AG09309 (cell line): ENCODE measurements around the gene YWHAG.
"Not testable (repeated sequence)": the region's sequence is repeated elsewhere in the genome, so short reads cannot be mapped to it uniquely, and the experiment has no call there.

Source experiments
- DNase-seq: peaks from one replicate; pipeline ENCODE4 v3.0.0-alpha.2; 2010; ENCODE audit warnings: low read depth
- H3K4me3 ChIP-seq: 2 replicates; pipeline ENCODE4 v1.5.1; 2011; ENCODE audit warnings: mild to moderate bottlenecking, low read depth, low read length, moderate library complexity; ENCODE audit not compliant: control insufficient read depth
- CTCF ChIP-seq: IDR thresholded peaks from 2 replicates; pipeline ENCODE4 v1.5.1; 2011; ENCODE audit warnings: mild to moderate bottlenecking, low read depth, low read length, inconsistent platforms; ENCODE audit not compliant: insufficient read depth, control insufficient read depth; ENCODE audit errors: missing control alignments

YWHAG gene

GRCh38 chr7:76364198-76364584 is 5.4 kb upstream of the YWHAG start:
- H3K4me3 ChIP-seq: no peak overlapping the region; the same call in 1 of the 2 replicates
- no peak for TF ChIP-seq CTCF
- DNase-seq: no peak

GRCh38 chr7:76363754-76364153 is 5.0 kb upstream of the YWHAG start:
- not testable (repeated sequence) for DNase-seq, H3K4me3 ChIP-seq

- no peak overlapping the region for H3K4me3 ChIP-seq
- TF ChIP-seq CTCF: no peak
- DNase-seq: no peak
Measured at GRCh38 chr7:76359978-76360638, 1.3 kb upstream of the YWHAG start.

- TF ChIP-seq CTCF: peak; percentile 83
- DNase-seq: peak; percentile 95
- H3K4me3 ChIP-seq: peak overlapping the region; percentile 94
Measured at GRCh38 chr7:76359111-76359977, 553 bp upstream of the YWHAG start.

- DNase-seq: no peak
- H3K4me3 ChIP-seq: peak overlapping the region; percentile 94
Measured at GRCh38 chr7:76358011-76358480, 745 bp downstream of the YWHAG start.

GRCh38 chr7:76357475-76358010 is 1.2 kb downstream of the YWHAG start:
- no peak for DNase-seq
- TF ChIP-seq CTCF: no peak

More at GRCh38 chr7:76358011-76358480, 745 bp downstream of the YWHAG start:
- TF ChIP-seq CTCF: no peak

GRCh38 chr7:76356823-76357222 is 2.0 kb downstream of the YWHAG start:
- H3K4me3 ChIP-seq: peak overlapping the region; percentile 94
- no peak for DNase-seq
- no peak for TF ChIP-seq CTCF

More at GRCh38 chr7:76357475-76358010, 1.2 kb downstream of the YWHAG start:
- H3K4me3 ChIP-seq: peak overlapping the region; percentile 94
